K562 (cell line): ENCODE results near the gene CELSR1. TPM values are rescaled to one million over a fixed set of nuclear protein-coding genes. Genes with fewer than 3 reads are reported as not detected.

ENCODE experiments used
- CHCHD3 ChIP-seq: fragments of 250-450 bp; sonication (Bioruptor Pico); IDR thresholded peaks from 2 replicates; pipeline ENCODE4 v2.1.2; 2022; ENCODE audit warnings: mild to moderate bottlenecking
- E2F3 ChIP-seq: fragments of 250-450 bp; sonication (Bioruptor Pico); IDR thresholded peaks from 2 replicates; pipeline ENCODE4 v1.4.0; 2020; ENCODE audit warnings: mild to moderate bottlenecking
- ETV6 ChIP-seq, 3 experiments: fragments of 150-350 bp in 1 of 3; sonication (generic) in 1 of 3; formaldehyde crosslinking in 1 of 3; IDR thresholded peaks; 2 replicates each; pipeline versions ENCODE4 v1.6.1 to v1.8.0; 2014 to 2022; ENCODE audit warnings: borderline replicate concordance in 2 of 3, low read depth in 2 of 3, antibody characterized with exemption in 1 of 3, low read length in 1 of 3, mild to moderate bottlenecking in 1 of 3, missing genetic modification reagents in 1 of 3
- FIP1L1 ChIP-seq: fragments of 200-400 bp; formaldehyde crosslinking; IDR thresholded peaks from 2 replicates; pipeline ENCODE4 v1.6.1; 2018; ENCODE audit warnings: mild to moderate bottlenecking, low read depth, low read length; ENCODE audit not compliant: poor library complexity, severe bottlenecking
- GATAD2B ChIP-seq: fragments of 450-650 bp; IDR thresholded peaks from 2 replicates; pipeline ENCODE4 v1.6.1; 2017; ENCODE audit warnings: mild to moderate bottlenecking, borderline replicate concordance
- HCFC1 ChIP-seq: IDR thresholded peaks from 2 replicates; pipeline ENCODE4 v1.6.1; 2012; ENCODE audit warnings: low read depth, low read length, improper control_type of control experiment
- HMG20A ChIP-seq: fragments of 450-650 bp; formaldehyde crosslinking; conservative IDR thresholded peaks from 2 replicates; pipeline ENCODE4 v1.4.0; 2020; ENCODE audit warnings: mild to moderate bottlenecking, mixed read lengths
- KAT7 ChIP-seq: sonication (generic); formaldehyde crosslinking; IDR thresholded peaks from 2 replicates; pipeline ENCODE4 v1.8.0; 2022; ENCODE audit warnings: missing genetic modification reagents, mild to moderate bottlenecking, borderline replicate concordance
- MECOM ChIP-seq: fragments of 250-450 bp; sonication (Bioruptor Pico); IDR thresholded peaks from 2 replicates; pipeline ENCODE4 v1.8.0; 2022; ENCODE audit warnings: inconsistent platforms
- MTF1 ChIP-seq: fragments of 250-450 bp; sonication (Bioruptor Pico); IDR thresholded peaks from 2 replicates; pipeline ENCODE4 v1.9.0; 2021; ENCODE audit warnings: moderate library complexity, mild to moderate bottlenecking, inconsistent platforms, borderline replicate concordance
- NFIX ChIP-seq: fragments of 250-450 bp; sonication (Bioruptor Pico); IDR thresholded peaks from 2 replicates; pipeline ENCODE4 v1.4.0; 2020; ENCODE audit warnings: low read depth, mild to moderate bottlenecking, moderate library complexity
- PHB2 ChIP-seq: fragments of 450-650 bp; IDR thresholded peaks from 2 replicates; pipeline ENCODE4 v1.6.1; 2017; ENCODE audit warnings: low read depth
- TOE1 ChIP-seq, 2 experiments: fragments of 450-650 bp in 1 of 2; sonication (generic) in 1 of 2; formaldehyde crosslinking in 1 of 2; IDR thresholded peaks; 2 replicates each; pipeline versions ENCODE4 v1.7.1 to v1.8.0; 2016 to 2022; ENCODE audit warnings: borderline replicate concordance in 2 of 2, mild to moderate bottlenecking in 2 of 2, antibody characterized with exemption in 1 of 2, inconsistent platforms in 1 of 2, low read depth in 1 of 2, missing genetic modification reagents in 1 of 2, moderate library complexity in 1 of 2
- ZNF140 ChIP-seq: fragments of 250-450 bp; sonication (Bioruptor Pico); IDR thresholded peaks from 2 replicates; pipeline ENCODE4 v1.8.0; 2021; ENCODE audit warnings: moderate library complexity, mild to moderate bottlenecking, inconsistent platforms
- ZNF165 ChIP-seq: fragments of 250-450 bp; sonication (Bioruptor Pico); IDR thresholded peaks from 2 replicates; pipeline ENCODE4 v1.4.0; 2020; ENCODE audit warnings: borderline replicate concordance
- ZNF197 ChIP-seq: fragments of 200-800 bp; sonication (Bioruptor generic); IDR thresholded peaks from 2 replicates; pipeline ENCODE4 v1.6.1; 2016; ENCODE audit warnings: low read depth, missing genetic modification characterization, missing compliant biosample characterization
- ZNF316 ChIP-seq: fragments of 450-650 bp; IDR thresholded peaks from 2 replicates; pipeline ENCODE4 v1.6.1; 2016
- polyA plus RNA-seq, 8 experiments: library from polyadenylated mRNA; depleted of rRNA in 4 of 8; stranded (reverse) in 5 of 8; unstranded in 3 of 8; fragments of >200 nt; fragmentation: Nextera tagmentation in 2 of 8; fragmentation: Illumina TruSeq in 1 of 8; extraction: Ambion mirVana in 2 of 8; extraction: Trizol in 1 of 8; gene quantifications; 2 replicates each; pipeline versions ENCODE4 v1.2.1 to v1.2.3, GENCODE V29; 2011 to 2014; ENCODE audit warnings: inconsistent platforms in 1 of 8, missing spikeins in 1 of 8
- total RNA-seq, 7 experiments: library from RNA; depleted of rRNA in 6 of 7; stranded (reverse); fragments of >200 nt in 6 of 7; fragmentation: Illumina TruSeq in 2 of 7; extraction: Trizol in 2 of 7; gene quantifications; 2 replicates each; pipeline versions ENCODE4 v1.2.1 to v1.2.3, GENCODE V29; 2011 to 2021; ENCODE audit warnings: low replicate concordance in 1 of 7
- TF ChIP-seq, protein P1 (sequence below): fragments of 250-450 bp; sonication (Bioruptor Pico); IDR thresholded peaks from 2 replicates; pipeline ENCODE4 v1.8.0; 2022; ENCODE audit warnings: moderate library complexity, mild to moderate bottlenecking, inconsistent platforms
- TF ChIP-seq, protein P2 (sequence below): fragments of 200-800 bp; sonication (Bioruptor generic); IDR thresholded peaks from 2 replicates; pipeline ENCODE4 v1.6.1; 2017; ENCODE audit warnings: missing genetic modification characterization, missing compliant biosample characterization
- TF ChIP-seq, protein P3 (sequence below): fragments of 250-450 bp; sonication (Bioruptor Pico); IDR thresholded peaks from 2 replicates; pipeline ENCODE4 v1.8.0; 2021; ENCODE audit warnings: moderate library complexity, mild to moderate bottlenecking, inconsistent platforms
- TF ChIP-seq, protein P4 (sequence below): sonication (generic); IDR thresholded peaks from 2 replicates; pipeline ENCODE4 v1.6.1; 2016
- TF ChIP-seq, protein P5 (sequence below): fragments of 250-450 bp; sonication (Bioruptor Pico); IDR thresholded peaks from 2 replicates; pipeline ENCODE4 v1.8.0; 2021; ENCODE audit warnings: moderate library complexity, mild to moderate bottlenecking, inconsistent platforms

The CELSR1 gene
- total and polyA plus RNA-seq, 9 of the 15 experiments (the other 6 are each of a cell fraction or from before 2014, with no cell fraction given) = under 0.01 to 0.09 TPM; not detected in 7

DNA sequence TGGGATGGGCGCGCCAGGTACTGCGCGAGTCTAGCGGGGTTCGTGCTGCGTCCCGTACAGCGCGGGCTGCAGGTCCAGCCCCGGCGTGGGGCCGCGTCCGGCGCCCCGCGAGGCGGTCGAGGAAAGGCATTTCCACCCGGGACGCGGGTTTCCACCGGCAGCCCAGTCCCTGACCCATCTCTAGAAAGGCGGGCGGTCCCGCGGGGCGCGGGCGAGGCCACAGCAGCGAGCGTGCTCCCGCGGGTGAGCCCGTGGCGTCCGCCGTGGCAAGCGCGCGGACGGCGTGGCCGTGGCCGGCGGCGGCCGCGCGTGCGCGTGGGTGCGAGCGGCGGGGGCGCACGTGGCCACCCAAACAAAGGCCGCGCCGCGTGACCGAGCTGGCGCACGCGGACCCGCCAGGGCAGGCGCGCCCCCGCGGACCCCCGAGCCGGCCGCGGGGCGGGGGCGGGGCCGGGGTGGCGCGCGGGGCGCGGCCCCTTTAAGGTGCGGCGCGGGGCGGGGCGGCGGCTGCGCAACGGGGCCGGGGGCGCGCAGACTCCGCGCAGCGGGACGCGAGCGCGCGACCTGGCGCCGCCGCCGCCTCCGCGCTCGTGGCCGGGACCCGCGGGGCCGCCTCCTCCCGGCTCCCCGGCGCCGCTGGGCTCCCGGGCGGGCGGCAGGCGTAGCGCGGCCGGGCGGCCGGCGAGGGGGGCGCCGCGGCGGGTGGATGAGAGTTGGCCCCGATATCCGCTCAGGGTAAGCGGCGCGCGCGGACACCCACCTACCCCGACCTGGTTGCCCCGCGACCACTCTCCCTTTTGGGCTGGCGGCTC is 39.3 kb upstream of the CELSR1 start (continued):
- TF ChIP-seq, protein P1, sequence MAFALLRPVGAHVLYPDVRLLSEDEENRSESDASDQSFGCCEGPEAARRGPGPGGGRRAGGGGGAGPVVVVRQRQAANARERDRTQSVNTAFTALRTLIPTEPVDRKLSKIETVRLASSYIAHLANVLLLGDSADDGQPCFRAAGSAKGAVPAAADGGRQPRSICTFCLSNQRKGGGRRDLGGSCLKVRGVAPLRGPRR (CRISPR knock-in tag) = no peak
- TF ChIP-seq ZNF140 (CRISPR knock-in tag) (no peak), NFIX (CRISPR knock-in tag) (no peak), MECOM (CRISPR knock-in tag) (no peak), GATAD2B (peak; percentile 17; the same call in 1 of the 2 replicates), ZNF197 (peak; percentile 80), ZNF316 (no peak), HMG20A (no peak), FIP1L1 (no peak), MTF1 (CRISPR knock-in tag) (no peak), ETV6 (IDR thresholded peaks at IDR 0.05; ENCODE audit: borderline replicate concordance in 1 of 2, low read depth in 2 of 2, low read length in 1 of 2) (no peak), ETV6 (CRISPR knock-in tag; IDR thresholded peaks at IDR 0.05; ENCODE audit: borderline replicate concordance) (no peak), PHB2 (no peak), KAT7 (CRISPR knock-in tag) (no peak), ZNF165 (CRISPR knock-in tag) (no peak), CHCHD3 (no peak), E2F3 (no peak), HCFC1 (no peak), TOE1 (IDR thresholded peaks at IDR 0.05; ENCODE audit: borderline replicate concordance) (no peak), TOE1 (CRISPR knock-in tag; IDR thresholded peaks at IDR 0.05; ENCODE audit: borderline replicate concordance, low read depth) (no peak)
- TF ChIP-seq, protein P2, sequence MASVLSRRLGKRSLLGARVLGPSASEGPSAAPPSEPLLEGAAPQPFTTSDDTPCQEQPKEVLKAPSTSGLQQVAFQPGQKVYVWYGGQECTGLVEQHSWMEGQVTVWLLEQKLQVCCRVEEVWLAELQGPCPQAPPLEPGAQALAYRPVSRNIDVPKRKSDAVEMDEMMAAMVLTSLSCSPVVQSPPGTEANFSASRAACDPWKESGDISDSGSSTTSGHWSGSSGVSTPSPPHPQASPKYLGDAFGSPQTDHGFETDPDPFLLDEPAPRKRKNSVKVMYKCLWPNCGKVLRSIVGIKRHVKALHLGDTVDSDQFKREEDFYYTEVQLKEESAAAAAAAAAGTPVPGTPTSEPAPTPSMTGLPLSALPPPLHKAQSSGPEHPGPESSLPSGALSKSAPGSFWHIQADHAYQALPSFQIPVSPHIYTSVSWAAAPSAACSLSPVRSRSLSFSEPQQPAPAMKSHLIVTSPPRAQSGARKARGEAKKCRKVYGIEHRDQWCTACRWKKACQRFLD (CRISPR knock-in tag) = peak; percentile 58; the same call in 1 of the 2 replicates
- TF ChIP-seq, protein P3, sequence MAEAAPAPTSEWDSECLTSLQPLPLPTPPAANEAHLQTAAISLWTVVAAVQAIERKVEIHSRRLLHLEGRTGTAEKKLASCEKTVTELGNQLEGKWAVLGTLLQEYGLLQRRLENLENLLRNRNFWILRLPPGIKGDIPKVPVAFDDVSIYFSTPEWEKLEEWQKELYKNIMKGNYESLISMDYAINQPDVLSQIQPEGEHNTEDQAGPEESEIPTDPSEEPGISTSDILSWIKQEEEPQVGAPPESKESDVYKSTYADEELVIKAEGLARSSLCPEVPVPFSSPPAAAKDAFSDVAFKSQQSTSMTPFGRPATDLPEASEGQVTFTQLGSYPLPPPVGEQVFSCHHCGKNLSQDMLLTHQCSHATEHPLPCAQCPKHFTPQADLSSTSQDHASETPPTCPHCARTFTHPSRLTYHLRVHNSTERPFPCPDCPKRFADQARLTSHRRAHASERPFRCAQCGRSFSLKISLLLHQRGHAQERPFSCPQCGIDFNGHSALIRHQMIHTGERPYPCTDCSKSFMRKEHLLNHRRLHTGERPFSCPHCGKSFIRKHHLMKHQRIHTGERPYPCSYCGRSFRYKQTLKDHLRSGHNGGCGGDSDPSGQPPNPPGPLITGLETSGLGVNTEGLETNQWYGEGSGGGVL (CRISPR knock-in tag) = no peak
- TF ChIP-seq, protein P4, sequence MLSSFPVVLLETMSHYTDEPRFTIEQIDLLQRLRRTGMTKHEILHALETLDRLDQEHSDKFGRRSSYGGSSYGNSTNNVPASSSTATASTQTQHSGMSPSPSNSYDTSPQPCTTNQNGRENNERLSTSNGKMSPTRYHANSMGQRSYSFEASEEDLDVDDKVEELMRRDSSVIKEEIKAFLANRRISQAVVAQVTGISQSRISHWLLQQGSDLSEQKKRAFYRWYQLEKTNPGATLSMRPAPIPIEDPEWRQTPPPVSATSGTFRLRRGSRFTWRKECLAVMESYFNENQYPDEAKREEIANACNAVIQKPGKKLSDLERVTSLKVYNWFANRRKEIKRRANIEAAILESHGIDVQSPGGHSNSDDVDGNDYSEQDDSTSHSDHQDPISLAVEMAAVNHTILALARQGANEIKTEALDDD = no peak
- TF ChIP-seq, protein P5, sequence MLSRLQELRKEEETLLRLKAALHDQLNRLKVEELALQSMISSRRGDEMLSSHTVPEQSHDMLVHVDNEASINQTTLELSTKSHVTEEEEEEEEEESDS (CRISPR knock-in tag) = no peak
